Measurements from ENCODE around the gene SGPP2.

SGPP2 gene

DNA sequence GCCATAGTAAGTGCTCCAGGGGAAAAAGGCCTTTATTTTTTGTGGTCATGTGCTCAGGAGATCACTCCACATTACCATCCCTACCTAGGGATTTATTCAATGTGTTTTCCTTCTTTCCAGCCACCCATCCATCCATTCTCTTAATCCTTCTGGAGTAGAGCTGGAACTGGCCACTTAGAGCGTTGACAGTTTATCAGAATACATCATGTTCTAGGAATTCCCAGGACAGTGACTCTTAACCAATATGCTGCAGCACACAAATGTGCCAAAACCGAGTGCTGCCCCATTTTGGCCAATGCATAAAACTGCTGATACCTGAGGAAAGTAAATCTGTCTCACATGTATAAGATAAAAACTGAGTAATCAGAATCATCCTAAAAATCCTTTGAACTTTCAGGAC, 167.8 kb downstream of the SGPP2 start:
- DNase-seq, result no peak

DNA sequence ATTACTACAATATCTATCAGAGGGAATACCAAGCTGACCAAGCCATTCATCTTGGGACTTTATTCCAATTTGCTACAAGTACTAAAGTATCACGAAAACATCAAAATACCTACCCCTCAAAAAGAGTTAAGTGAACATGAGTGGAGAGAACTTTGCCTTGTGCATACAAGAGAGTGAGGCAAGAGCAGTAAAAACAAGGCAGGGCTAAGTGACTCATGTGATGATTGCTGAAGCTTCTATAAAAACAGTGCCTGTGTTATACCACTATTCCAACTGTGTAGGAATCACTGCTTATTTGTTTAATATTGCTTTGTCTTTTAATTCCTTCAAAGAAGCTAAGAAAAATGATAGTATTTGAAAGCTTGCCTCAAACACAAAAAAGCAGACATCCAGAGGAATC, 170.3 kb downstream of the SGPP2 start:
- DNase-seq, result no peak

DNA sequence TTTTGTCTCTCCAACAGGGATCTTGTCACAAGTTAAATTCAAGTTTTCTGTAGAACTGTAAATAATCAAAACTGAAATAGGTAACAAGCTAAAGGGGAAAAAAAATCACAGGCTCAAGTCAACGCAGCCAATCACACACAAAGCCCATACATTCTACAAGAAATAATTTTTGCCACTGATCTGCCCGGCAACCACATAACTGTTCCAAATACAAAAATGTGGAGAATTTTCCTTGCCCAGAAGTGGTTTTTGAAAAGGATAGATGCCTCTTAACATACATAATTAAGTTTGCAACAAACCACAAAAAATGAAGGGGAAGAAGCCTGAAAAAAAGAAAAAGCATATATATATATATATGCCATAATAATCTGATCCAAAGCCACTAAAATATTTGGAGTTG, 171.2 kb downstream of the SGPP2 start:
- DNase-seq, result no peak

DNA sequence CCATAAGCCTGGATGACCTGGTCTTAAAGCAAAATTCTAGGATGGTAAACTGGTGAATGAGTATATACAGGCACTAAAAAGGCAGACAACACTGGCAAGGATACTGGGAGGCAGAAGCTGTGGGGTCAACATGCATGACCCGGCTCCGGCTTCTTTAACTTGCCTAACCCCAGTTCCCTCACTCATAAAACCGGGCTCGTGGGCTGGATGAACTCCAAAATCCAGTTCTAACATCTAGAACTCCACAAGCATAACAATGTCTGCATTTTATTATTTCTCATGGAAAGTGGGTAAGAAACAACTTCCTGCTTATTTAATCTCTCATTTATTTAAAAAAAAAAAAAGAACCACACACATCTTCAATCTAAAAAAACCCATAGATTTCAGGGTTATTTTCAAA, 174.3 kb downstream of the SGPP2 start:
- no peak for DNase-seq

DNA sequence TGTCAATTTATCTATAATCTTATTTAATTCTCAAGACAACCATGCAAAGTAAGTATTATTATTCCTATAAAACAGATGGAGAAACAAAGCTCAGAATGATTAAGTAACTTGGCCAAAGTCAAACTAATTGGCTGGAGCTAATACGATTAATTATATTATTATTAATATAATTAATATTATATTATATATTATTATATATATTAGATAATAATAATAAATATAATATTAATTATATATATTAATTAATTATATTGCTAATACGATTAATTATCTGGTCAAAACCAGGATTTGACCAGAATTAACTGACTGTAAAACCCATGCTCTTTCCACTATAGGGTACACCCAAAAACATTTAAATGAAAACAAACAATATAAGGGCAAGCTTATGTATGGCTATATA, 179.2 kb downstream of the SGPP2 start:
- no peak for DNase-seq

DNA sequence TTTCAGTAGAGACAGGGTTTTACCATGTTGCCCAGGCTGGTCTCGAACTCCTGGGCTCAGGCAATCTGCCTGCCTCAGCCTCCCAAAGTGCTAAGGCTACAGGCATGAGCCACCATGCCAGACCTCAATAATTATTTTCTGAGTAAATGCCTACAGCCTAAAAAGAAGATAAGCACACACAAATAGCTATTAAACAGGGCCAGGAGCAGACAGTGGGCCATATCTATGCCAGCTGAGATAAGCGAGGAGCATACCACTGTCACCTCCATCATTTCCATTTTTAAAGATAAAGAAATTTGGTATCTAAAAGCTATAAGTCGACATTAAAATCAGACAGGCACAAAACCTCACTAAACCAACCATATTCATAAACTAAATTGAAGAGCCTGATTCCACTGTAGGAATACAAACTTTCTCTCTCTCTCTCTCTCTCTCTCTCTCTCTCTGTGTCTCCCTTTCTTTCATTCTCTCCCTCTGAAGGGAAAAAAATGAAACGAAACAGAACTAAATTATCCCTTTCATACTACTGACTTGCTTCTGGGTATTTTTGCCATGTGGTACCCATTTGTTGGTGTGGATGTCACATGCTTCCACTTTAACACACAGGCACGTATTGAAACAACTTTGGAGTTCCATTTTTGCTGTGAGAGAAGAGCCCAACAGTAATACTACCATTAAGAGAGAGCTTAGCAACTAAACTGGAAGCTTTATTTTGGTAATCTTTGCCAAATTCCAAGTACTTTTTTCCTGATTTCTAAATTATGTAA, 180.6 kb downstream of the SGPP2 start:
- no peak for DNase-seq

DNA sequence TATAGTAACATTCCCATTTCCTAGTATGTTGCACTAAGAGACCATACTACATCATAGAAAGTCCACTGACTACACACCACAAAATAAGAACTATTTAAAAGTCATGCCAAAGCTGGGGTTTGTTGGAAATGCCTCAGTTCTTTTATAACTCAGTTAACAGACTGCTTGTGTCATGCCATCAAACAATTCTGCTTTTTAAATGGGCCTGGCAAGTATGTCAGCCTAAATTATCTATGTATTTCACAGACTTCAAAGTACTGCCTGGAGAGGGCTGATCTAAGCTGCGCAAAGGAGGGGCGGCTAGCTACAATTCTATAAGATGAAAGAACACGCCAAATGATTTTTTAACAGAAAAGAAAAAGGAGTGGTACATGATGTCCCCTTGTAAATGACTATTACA, 182.0 kb downstream of the SGPP2 start:
- DNase-seq, result no peak

DNA sequence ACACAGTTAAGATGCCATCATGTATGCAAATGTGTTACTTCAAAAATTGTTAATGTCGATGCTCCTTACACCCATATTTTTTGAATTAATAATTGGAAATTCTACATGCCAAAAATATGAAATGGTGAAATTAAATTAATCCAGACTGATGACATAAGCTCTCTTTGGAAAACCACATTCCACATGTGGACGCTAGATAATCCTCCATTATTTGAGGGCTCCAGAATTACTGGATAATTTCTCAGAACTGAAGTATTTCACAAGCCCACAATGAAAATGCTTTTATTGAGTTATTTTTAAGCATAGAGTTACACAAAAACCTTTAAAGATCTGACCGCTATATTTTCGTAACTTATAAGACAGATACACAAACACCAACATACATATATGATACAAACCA, 183.7 kb downstream of the SGPP2 start:
- no peak for DNase-seq

DNA sequence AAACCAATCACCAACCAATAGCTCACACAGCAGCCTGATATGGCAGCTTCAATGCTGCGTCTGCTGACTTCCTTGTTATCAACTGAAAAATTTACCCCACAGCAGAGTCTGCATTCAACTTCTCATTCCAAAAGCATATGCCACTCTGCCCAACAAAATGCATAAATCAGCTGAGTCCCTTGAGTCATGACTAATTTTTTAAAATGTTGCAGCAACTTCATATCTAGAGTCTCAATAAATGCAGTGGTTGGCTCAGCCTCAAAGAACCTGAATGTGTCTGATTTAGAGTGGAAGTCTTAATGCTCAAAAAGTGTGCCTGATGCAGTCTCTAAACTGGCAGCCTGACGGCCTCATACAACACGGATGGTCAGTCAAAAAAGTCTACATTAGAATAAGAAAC, 185.0 kb downstream of the SGPP2 start:
- no peak for DNase-seq
